OCI-LY3 (cell line): ENCODE data around the gene LIN28B.

ENCODE experiments used
- CTCF ChIP-seq: fragments of 200-600, 300-600 bp; sonication (generic); IDR thresholded peaks from 2 replicates; pipeline ENCODE4 v1.5.1; 2014; ENCODE audit warnings: antibody characterized with exemption, low read length, low read depth
- EZH2phosphoT487 ChIP-seq: fragments of 200-600 bp; shearing (Covaris generic); IDR thresholded peaks from 2 replicates; pipeline ENCODE4 v1.6.1; 2018; ENCODE audit warnings: antibody characterized with exemption, mixed run types, low read depth

GRCh38 chr6:105005451-105005850, 48.5 kb downstream of the LIN28B start:
- no peak for TF ChIP-seq CTCF
- no peak for TF ChIP-seq EZH2phosphoT487
